ENCODE data around the gene VWDE. TPM values are rescaled to one million over a fixed set of nuclear protein-coding genes. Genes with fewer than 3 reads are reported as not detected.

VWDE gene
- polyA plus RNA-seq, 1 experiment: 0.14 TPM

DNA sequence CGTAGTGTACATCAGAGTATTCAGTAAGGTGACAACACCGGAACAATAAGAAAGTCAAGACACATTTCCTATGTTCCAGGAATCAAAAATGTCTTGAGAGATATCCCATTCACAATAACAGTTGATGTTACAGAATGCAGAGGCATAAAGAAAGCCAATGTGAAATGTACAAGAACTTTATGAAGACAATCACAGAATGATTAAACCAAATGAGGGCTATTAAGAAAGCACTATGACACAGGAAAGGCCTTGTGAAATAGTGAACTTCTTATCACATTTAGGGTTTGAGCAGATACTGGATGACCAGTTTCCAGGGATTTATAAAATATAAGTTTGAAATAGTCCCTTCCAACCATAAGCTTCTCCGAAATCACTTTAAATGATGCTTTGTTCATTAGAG, 52.7 kb downstream of the VWDE start:
- H3K9me3 ChIP-seq (ENCODE audit: control insufficient read depth, insufficient read depth, low read length): no peaks in the 10 kb centered on the region
- ChIA-PET CTCF (no interaction called here), POLR2A (no interaction called here)
- H3K27me3 ChIP-seq (ENCODE audit: control insufficient read depth, insufficient read depth, low read length): no peaks in the 10 kb centered on the region
- TF ChIP-seq, protein P1, sequence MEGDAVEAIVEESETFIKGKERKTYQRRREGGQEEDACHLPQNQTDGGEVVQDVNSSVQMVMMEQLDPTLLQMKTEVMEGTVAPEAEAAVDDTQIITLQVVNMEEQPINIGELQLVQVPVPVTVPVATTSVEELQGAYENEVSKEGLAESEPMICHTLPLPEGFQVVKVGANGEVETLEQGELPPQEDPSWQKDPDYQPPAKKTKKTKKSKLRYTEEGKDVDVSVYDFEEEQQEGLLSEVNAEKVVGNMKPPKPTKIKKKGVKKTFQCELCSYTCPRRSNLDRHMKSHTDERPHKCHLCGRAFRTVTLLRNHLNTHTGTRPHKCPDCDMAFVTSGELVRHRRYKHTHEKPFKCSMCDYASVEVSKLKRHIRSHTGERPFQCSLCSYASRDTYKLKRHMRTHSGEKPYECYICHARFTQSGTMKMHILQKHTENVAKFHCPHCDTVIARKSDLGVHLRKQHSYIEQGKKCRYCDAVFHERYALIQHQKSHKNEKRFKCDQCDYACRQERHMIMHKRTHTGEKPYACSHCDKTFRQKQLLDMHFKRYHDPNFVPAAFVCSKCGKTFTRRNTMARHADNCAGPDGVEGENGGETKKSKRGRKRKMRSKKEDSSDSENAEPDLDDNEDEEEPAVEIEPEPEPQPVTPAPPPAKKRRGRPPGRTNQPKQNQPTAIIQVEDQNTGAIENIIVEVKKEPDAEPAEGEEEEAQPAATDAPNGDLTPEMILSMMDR (IDR thresholded peaks at IDR 0.05; ENCODE audit: low read depth, low read length): no peak
- no peak overlapping the region for H3K4me3 ChIP-seq (ENCODE audit: low read depth, low read length)
- H3K27ac ChIP-seq (ENCODE audit: low read depth, low read length): no peak overlapping the region
- no peak for DNase-seq (ENCODE audit: low read depth, low spot score)

DNA sequence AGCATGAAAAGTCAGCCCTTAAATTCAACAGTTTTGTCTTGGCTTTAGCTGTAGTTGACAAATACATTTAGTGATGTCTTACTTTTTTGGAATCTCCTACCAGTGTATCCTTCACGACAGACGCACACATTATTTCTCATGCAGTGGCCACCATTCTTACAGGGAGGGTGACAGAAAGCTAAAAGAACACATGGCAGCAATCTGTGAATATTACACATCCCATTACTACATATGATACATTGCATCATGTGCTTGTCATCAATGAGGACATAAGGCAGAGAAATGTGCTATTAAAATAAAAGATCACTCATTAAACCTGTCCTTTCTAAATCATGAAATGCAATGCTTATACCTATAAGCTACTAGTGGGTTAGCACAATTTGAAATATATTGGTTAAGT, 66.6 kb downstream of the VWDE start:
- CTCF ChIA-PET: no interaction called here

DNA sequence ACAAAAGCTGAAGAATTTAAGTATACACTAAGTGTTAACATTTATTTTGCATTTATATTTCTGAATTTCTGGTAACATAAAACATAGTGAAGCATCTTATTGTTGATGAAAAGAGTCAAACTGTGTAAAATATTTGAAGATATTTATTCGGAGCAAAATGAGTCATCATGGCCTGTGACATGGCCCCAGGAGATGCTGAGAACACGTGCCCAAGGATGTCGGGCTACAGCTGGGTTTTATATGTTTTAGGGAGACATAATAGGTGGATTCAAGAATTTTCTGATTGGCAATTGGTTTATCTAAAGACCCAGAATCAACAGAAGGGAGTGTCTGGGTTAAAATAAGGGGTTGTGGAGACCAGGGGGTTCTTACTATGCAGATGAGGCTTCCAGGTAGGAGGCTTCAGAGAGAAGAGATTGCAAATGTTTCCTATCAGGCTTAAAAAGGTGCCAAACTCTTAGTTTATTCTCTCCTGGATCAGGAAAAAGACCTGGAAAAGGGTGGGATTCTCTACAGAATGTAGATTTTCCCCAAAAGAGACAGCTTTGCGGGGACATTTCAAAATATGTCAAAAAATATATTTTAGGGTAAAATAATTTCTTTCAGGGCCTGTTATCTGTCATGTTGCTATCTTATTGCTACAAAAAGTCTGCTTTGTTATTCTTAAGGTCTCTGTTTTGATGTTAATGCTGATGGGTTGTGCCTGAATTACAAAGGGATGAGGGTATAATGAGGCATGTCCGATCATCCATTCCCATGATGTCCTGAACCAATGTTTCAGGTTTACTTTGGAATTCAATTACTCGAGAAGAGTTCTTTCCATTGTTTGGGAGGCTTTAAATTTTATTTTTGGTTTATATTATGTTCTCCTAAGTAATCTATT, 74.5 kb downstream of the VWDE start:
- ChIA-PET CTCF (no interaction called here), POLR2A (no interaction called here)
- H3K27me3 ChIP-seq (ENCODE audit: control insufficient read depth, insufficient read depth, low read length): no peaks in the 10 kb centered on the region
- H3K9me3 ChIP-seq (ENCODE audit: control insufficient read depth, insufficient read depth, low read length): no peaks in the 10 kb centered on the region
- no peak overlapping the region for H3K27ac ChIP-seq (ENCODE audit: low read depth, low read length)
- no peak overlapping the region for H3K4me3 ChIP-seq (ENCODE audit: low read depth, low read length)
- TF ChIP-seq, protein P1 (IDR thresholded peaks at IDR 0.05; ENCODE audit: low read depth, low read length): no peak
- no peak for DNase-seq (ENCODE audit: low read depth, low spot score)

More for the DNA sequence above, 66.6 kb downstream of the VWDE start:
- TF ChIP-seq, protein P1 (IDR thresholded peaks at IDR 0.05; ENCODE audit: low read depth, low read length): no peak
- H3K9me3 ChIP-seq (ENCODE audit: control insufficient read depth, insufficient read depth, low read length): no peaks in the 10 kb centered on the region
- no peak overlapping the region for H3K27ac ChIP-seq (ENCODE audit: low read depth, low read length)
- DNase-seq (ENCODE audit: low read depth, low spot score): no peak
- POLR2A ChIA-PET: no interaction called here
- no peaks in the 10 kb centered on the region for H3K27me3 ChIP-seq (ENCODE audit: control insufficient read depth, insufficient read depth, low read length)
- H3K4me3 ChIP-seq (ENCODE audit: low read depth, low read length): no peak overlapping the region

- Histone ChIP-seq H3K27me3 (ENCODE audit: control insufficient read depth, insufficient read depth, low read length) (no peaks in the 10 kb centered on the region), H3K4me3 (ENCODE audit: low read depth, low read length) (no peak overlapping the region), H3K27ac (ENCODE audit: low read depth, low read length) (no peak overlapping the region), H3K9me3 (ENCODE audit: control insufficient read depth, insufficient read depth, low read length) (no peaks in the 10 kb centered on the region)
- TF ChIP-seq, protein P1 (IDR thresholded peaks at IDR 0.05; ENCODE audit: low read depth, low read length): no peak
- DNase-seq (ENCODE audit: low read depth, low spot score): no peak
- POLR2A ChIA-PET: no interaction called here
- CTCF ChIA-PET: interaction anchor here (0.6 kb wide), 1 partner anchor 194 kb away, joined by 3 read pairs; no protein-coding TSS in a partner anchor
Observed at GRCh38 chr7:12327922-12328321, 75.7 kb downstream of the VWDE start.

DNA sequence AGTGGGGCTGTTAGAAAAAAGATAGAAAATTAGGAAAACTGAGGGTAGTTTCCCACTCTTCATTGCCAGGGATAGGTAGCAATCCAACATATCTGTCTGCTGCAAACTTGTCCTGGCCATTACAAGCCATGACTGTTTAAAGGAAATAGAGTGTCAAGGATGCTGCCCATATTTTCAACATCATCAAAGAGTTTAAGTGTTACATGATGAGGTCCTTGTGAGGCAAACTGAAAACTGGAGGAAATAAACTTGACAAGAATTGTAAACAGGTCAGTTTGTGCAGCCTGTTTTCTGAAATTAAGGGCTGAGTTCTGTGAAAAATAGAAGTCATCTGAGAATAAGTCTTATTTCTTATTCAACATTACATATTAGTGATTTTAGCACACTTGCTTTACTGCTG, 78.0 kb downstream of the VWDE start:
- ChIA-PET CTCF (no interaction called here), POLR2A (no interaction called here)
- DNase-seq (ENCODE audit: low read depth, low spot score): no peak
- no peak overlapping the region for H3K4me3 ChIP-seq (ENCODE audit: low read depth, low read length)
- TF ChIP-seq, protein P1 (IDR thresholded peaks at IDR 0.05; ENCODE audit: low read depth, low read length): no peak
- no peaks in the 10 kb centered on the region for H3K27me3 ChIP-seq (ENCODE audit: control insufficient read depth, insufficient read depth, low read length)
- no peak overlapping the region for H3K27ac ChIP-seq (ENCODE audit: low read depth, low read length)
- no peaks in the 10 kb centered on the region for H3K9me3 ChIP-seq (ENCODE audit: control insufficient read depth, insufficient read depth, low read length)

Data from AG04450 (cell line).